H1 (cell line): ENCODE data around the gene KIF22. TPM values are rescaled to one million over a fixed set of nuclear protein-coding genes. Genes with fewer than 3 reads are reported as not detected.

Experiments
- ATF2 ChIP-seq: IDR thresholded peaks from 2 replicates; pipeline ENCODE4 v1.6.1; 2012; ENCODE audit warnings: low read length, inconsistent platforms
- CHD2 ChIP-seq: IDR thresholded peaks from 2 replicates; pipeline ENCODE4 v1.6.1; 2012; ENCODE audit warnings: low read length, improper control_type of control experiment
- E2F6 ChIP-seq: IDR thresholded peaks from 2 replicates; pipeline ENCODE4 v1.6.1; 2012; ENCODE audit warnings: inconsistent platforms
- EP300 ChIP-seq, 2 experiments: IDR thresholded peaks; 1 replicate in 1 of 2; 2 replicates in 1 of 2; pipeline ENCODE4 v1.6.1; 2011 to 2012; ENCODE audit warnings: low read depth in 2 of 2, low read length in 2 of 2, mild to moderate bottlenecking in 2 of 2, borderline replicate concordance in 1 of 2, inconsistent platforms in 1 of 2, moderate library complexity in 1 of 2
- GABPA ChIP-seq: IDR thresholded peaks from 2 replicates; pipeline ENCODE4 v1.6.1; 2011; ENCODE audit warnings: mild to moderate bottlenecking, low read length, moderate library complexity, borderline replicate concordance; ENCODE audit not compliant: insufficient read depth
- KDM1A ChIP-seq: fragments of 200-600, 300-600 bp; sonication (generic); IDR thresholded peaks from 2 replicates; pipeline ENCODE4 v1.7.1; 2016; ENCODE audit warnings: mild to moderate bottlenecking, low read length, borderline replicate concordance
- POLR2AphosphoS5 ChIP-seq: IDR thresholded peaks from 2 replicates; pipeline ENCODE4 v1.6.1; 2011; ENCODE audit warnings: low read depth, low read length
- RAD21 ChIP-seq, 2 experiments: IDR thresholded peaks in 1 of 2; conservative IDR thresholded peaks in 1 of 2; 2 replicates each; pipeline ENCODE4 v1.6.1; 2011; ENCODE audit warnings: low read depth in 2 of 2, low read length in 2 of 2, improper control_type of control experiment in 1 of 2, inconsistent platforms in 1 of 2, mild to moderate bottlenecking in 1 of 2, moderate library complexity in 1 of 2
- RXRA ChIP-seq: IDR thresholded peaks from 2 replicates; pipeline ENCODE4 v1.6.1; 2011; ENCODE audit warnings: low read depth, mild to moderate bottlenecking, low read length, moderate library complexity; ENCODE audit not compliant: insufficient read depth
- SAP30 ChIP-seq: fragments of 300-600 bp; sonication (generic); IDR thresholded peaks from 2 replicates; pipeline ENCODE4 v1.7.1; 2012; ENCODE audit warnings: low read length, moderate library complexity, mild to moderate bottlenecking, inconsistent platforms; ENCODE audit not compliant: insufficient read depth, insufficient replicate concordance
- SIRT6 ChIP-seq: IDR thresholded peaks from one replicate; pipeline ENCODE4 v1.7.1; 2012; ENCODE audit warnings: low read length, inconsistent platforms
- SP1 ChIP-seq: IDR thresholded peaks from 2 replicates; pipeline ENCODE4 v1.6.1; 2011; ENCODE audit warnings: low read depth, low read length
- SP4 ChIP-seq: IDR thresholded peaks from 2 replicates; pipeline ENCODE4 v1.6.1; 2012; ENCODE audit warnings: low read length, inconsistent platforms
- SUZ12 ChIP-seq: fragments of 200-600 bp; sonication (generic); IDR thresholded peaks from 2 replicates; pipeline ENCODE4 v1.6.1; 2012; ENCODE audit warnings: mild to moderate bottlenecking, inconsistent platforms, low read length, moderate library complexity, mixed read lengths
- TAF7 ChIP-seq: optimal IDR thresholded peaks from 2 replicates; pipeline ENCODE3; 2011; ENCODE audit warnings: low read depth, mild to moderate bottlenecking, inconsistent platforms, low read length, moderate library complexity, borderline replicate concordance
- TCF12 ChIP-seq: IDR thresholded peaks from 2 replicates; pipeline ENCODE4 v1.6.1; 2011; ENCODE audit warnings: low read depth, mild to moderate bottlenecking, low read length
- YY1 ChIP-seq: IDR thresholded peaks from 2 replicates; pipeline ENCODE4 v1.6.1; 2011; ENCODE audit warnings: low read depth, mild to moderate bottlenecking, low read length
- ZNF274 ChIP-seq: IDR thresholded peaks from 2 replicates; pipeline ENCODE4 v1.7.0; 2012; ENCODE audit warnings: low read length, borderline replicate concordance; ENCODE audit errors: extremely low read depth
- polyA plus RNA-seq, 7 experiments: library from polyadenylated mRNA; depleted of rRNA in 3 of 7; stranded (reverse) in 5 of 7; unstranded in 2 of 7; fragments of >200 nt in 5 of 7; fragments of 200-250 nt in 2 of 7; gene quantifications; 1 replicate in 5 of 7; 2 replicates in 1 of 7; 4 replicates in 1 of 7; pipeline versions ENCODE4 v1.2.1 to v1.2.3, GENCODE V29; 2011 to 2013; ENCODE audit warnings: missing spikeins in 2 of 7, mixed read lengths in 2 of 7
- total RNA-seq: library from RNA; stranded (reverse); fragmentation: NEBNext Ultra II Directional; extraction: Animal tissue kit (Norgen Biotek cat#: 25700); gene quantifications from 2 replicates; pipeline ENCODE4 v1.2.1, GENCODE V29; 2021
- TF ChIP-seq, protein P1 (sequence below): IDR thresholded peaks from 2 replicates; pipeline ENCODE4 v1.6.1; 2011; ENCODE audit warnings: low read length, improper control_type of control experiment

Gene KIF22
- total and polyA plus RNA-seq, 2 of the 8 experiments (the other 6 are each of a cell fraction or from before 2014, with no cell fraction given): 139 to 142 TPM

GRCh38 chr16:29815793-29816693, 25.5 kb downstream of the KIF22 start, which contains the start of gene PAGR1 (continued):
- TF ChIP-seq ZNF274 (no peak), KDM1A (no peak), SIRT6 (no peak), YY1 (peak; percentile 100), EP300 (IDR thresholded peaks at IDR 0.05; ENCODE audit: borderline replicate concordance in 1 of 2, low read depth in 2 of 2, low read length in 2 of 2) (no peak), SAP30 (no peak), ATF2 (peak; percentile 50; the same call in 1 of the 2 replicates), SUZ12 (no peak), TAF7 (peak; percentile 16), E2F6 (peak; percentile 94), SP1 (peak; percentile 45), SP4 (peak; percentile 85; the same call in 1 of the 2 replicates), POLR2AphosphoS5 (peak; percentile 93), GABPA (no peak), RAD21 (IDR thresholded peaks at IDR 0.05 in 1 of 2, conservative IDR thresholded peaks at IDR 0.05 in 1 of 2; ENCODE audit: low read depth in 2 of 2, low read length in 2 of 2) (peak; percentile 60 to 72), CHD2 (no peak), RXRA (no peak), TCF12 (0 out of 2 replicates have a peak, but pooled peaks have one; percentile 46)
- TF ChIP-seq, protein P1, sequence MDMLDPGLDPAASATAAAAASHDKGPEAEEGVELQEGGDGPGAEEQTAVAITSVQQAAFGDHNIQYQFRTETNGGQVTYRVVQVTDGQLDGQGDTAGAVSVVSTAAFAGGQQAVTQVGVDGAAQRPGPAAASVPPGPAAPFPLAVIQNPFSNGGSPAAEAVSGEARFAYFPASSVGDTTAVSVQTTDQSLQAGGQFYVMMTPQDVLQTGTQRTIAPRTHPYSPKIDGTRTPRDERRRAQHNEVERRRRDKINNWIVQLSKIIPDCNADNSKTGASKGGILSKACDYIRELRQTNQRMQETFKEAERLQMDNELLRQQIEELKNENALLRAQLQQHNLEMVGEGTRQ: no peak
